NAMALWA (cell line): ENCODE measurements around the gene EXOSC7.
A peak's percentile ranks its signal among the peaks of the same experiment; 100 is the strongest.
"Not testable (repeated sequence)": the region's sequence is repeated elsewhere in the genome, so short reads cannot be mapped to it uniquely, and the experiment has no call there.

Experiments
- DNase-seq: peaks from one replicate; pipeline ENCODE4 v3.0.0-alpha.2; 2015; ENCODE audit warnings: low spot score

The EXOSC7 gene

GRCh38 chr3:44962621-44963393 lies 13.2 kb upstream of the EXOSC7 start:
- no peak for DNase-seq

GRCh38 chr3:44963571-44964325 lies 12.3 kb upstream of the EXOSC7 start:
- no peak for DNase-seq

- DNase-seq, result no peak
Observed at GRCh38 chr3:44965165-44965564, 10.9 kb upstream of the EXOSC7 start.

GRCh38 chr3:44966795-44967278 lies 9.2 kb upstream of the EXOSC7 start:
- DNase-seq, result no peak

GRCh38 chr3:44968447-44968858 lies 7.6 kb upstream of the EXOSC7 start:
- DNase-seq, result no peak

- DNase-seq, result no peak
Observed at GRCh38 chr3:44969154-44969827, 6.8 kb upstream of the EXOSC7 start.

- no peak for DNase-seq
Observed at GRCh38 chr3:44969828-44970179, 6.2 kb upstream of the EXOSC7 start.

GRCh38 chr3:44970926-44971490 lies 5.0 kb upstream of the EXOSC7 start:
- DNase-seq, result no peak

GRCh38 chr3:44974416-44974815 lies 1.6 kb upstream of the EXOSC7 start:
- no peak for DNase-seq

GRCh38 chr3:44981220-44981619 lies 5.2 kb downstream of the EXOSC7 start:
- DNase-seq, result no peak

GRCh38 chr3:44981751-44982150 lies 5.7 kb downstream of the EXOSC7 start:
- DNase-seq, result no peak

- no peak for DNase-seq
Observed at GRCh38 chr3:44982817-44983216, 6.8 kb downstream of the EXOSC7 start.

- no peak for DNase-seq
Observed at GRCh38 chr3:44983484-44983941, 7.5 kb downstream of the EXOSC7 start.

GRCh38 chr3:44984335-44984734 lies 8.3 kb downstream of the EXOSC7 start:
- DNase-seq, result no peak

- DNase-seq, result not testable (repeated sequence)
Observed at GRCh38 chr3:44986330-44986729, 10.3 kb downstream of the EXOSC7 start.

GRCh38 chr3:44987332-44987731 lies 11.3 kb downstream of the EXOSC7 start:
- DNase-seq, result no peak

- DNase-seq, result peak; percentile 54
Observed at GRCh38 chr3:44988073-44988472, 12.0 kb downstream of the EXOSC7 start.

- DNase-seq, result no peak
Observed at GRCh38 chr3:44989141-44989540, 13.1 kb downstream of the EXOSC7 start.

- no peak for DNase-seq
Observed at GRCh38 chr3:44989636-44990373, 13.8 kb downstream of the EXOSC7 start.

GRCh38 chr3:44991326-44991725 lies 15.3 kb downstream of the EXOSC7 start:
- no peak for DNase-seq
